Inferior parietal cortex (tissue), 1 donor: Measurements from ENCODE around the gene KLF16.
"Not testable (repeated sequence)": the region's sequence is repeated elsewhere in the genome, so short reads cannot be mapped to it uniquely, and the experiment has no call there.

Experiments
- DNase-seq: peaks from one replicate; pipeline ENCODE4 v3.0.0-alpha.2; 2016; ENCODE audit errors: extremely low spot score

KLF16 gene

DNA sequence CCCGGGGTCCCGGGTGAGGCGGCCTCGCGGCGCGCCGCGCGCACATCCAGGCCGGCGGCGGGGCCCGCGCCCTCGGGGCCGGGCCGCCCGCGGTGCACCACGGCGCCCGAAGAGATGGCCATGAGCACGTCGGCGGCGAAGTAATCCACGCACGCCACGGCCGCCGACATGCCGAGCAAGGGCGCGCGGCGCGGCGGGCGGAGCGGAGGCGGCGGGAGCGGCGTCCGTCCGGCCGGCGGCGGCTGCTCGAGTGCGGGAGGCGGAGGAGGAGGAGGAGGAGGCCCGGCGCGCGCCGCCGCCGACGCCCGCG lies at the start of gene KLF16:
TSS of gene KLF16 (minus strand) at position 252 of the 310 bp plus-strand sequence. CDS start at position 170, 82 bp downstream.
- no peak for DNase-seq

GRCh38 chr19:1912760-1913505 lies 49.6 kb upstream of the KLF16 start:
- DNase-seq = no peak

GRCh38 chr19:1911995-1912394 lies 48.6 kb upstream of the KLF16 start:
- DNase-seq = no peak

GRCh38 chr19:1911098-1911497 lies 47.7 kb upstream of the KLF16 start:
- no peak for DNase-seq

DNA sequence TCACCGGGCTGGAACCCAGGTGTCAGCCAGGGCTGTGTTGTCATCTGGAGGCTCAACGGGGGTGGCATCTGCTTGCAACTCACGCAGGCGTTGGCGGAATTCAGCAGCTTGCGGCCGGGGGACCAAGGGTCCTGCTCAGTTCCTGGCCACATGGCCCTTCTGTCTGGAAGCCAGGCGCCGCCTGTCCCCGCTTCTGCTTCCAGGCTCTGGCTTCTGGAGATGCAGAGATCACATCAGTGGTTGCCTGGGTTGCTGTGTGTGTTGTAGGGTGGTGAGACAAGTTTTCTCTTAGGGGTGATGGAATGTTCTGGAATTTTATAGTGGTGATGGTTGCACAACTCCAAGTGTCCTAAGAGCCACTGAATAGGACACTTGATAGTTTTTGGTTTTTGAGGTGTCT lies 46.8 kb upstream of the KLF16 start:
- DNase-seq = no peak

GRCh38 chr19:1909761-1910080 lies 46.3 kb upstream of the KLF16 start:
- no peak for DNase-seq

DNA sequence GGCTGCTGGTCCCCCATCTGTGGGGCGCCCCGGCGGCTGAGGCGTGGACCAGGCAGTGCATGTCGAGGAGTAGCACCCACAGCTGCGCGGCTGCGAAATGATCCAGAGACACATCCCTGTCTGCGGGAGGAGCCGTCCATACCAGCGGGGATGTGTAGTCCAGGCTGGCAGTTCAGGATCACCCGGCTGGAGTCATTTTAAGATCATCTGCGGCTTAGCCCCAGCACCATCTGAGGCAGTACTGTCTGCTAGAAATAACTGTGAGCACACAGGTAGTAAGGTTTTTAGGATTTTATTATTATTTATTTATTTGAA lies 44.9 kb upstream of the KLF16 start:
- DNase-seq = no peak

- DNase-seq = no peak
Measured at GRCh38 chr19:1907563-1908363, 44.4 kb upstream of the KLF16 start.

DNA sequence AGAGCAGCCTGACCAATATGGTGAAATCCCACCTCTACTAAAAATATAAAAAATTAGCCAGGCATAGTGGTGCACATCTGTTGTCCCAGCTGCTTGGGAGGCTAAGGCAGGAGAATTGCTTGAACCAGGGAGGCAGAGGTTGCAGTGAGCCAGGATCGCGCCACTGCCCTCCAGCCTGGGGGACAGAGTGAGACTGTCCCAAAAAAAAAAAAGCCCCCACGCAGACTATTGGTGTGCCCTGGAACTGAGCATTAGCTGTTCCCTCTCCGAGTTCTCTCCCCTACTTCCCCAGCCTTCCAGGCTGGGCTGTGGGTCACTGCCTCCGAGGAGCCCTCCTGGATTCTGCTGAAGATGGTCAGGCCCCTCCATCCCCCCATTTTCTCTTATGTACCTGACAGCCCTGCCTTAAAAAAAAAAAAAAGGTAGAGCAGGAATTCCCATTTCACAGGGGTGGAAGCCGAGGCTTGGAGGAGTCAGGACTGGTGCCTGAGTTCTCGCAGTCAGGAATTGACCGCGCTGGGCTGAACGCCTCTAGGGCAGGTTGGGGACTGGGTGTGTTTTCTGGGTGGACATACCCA lies 43.7 kb upstream of the KLF16 start:
- DNase-seq = no peak

DNA sequence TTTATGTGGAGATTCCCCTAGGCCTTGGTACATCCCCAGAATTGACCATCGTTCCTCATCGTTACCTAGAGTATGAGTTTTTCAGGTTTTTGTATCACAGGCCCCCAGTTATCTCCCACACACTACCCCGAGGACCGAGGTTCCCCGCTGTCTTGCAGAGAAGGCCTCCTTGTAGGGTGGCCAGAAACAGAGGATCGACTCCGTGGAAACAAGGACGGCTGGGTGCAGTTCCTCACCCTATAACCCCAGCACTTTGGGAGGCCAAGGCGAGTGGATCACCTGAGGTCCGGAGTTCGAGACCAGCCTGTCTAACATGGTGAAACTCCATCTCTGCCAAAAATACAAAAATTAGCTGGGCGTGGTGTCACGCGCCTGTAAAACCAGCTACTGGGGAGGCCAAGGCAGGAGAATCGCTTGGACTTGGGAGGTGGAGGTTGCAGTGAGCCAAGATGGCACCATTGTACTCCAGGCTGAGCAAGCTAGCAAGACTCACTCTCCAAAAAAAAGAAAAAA lies 42.5 kb upstream of the KLF16 start:
- DNase-seq = no peak

- peak; percentile 98 for DNase-seq
Measured at GRCh38 chr19:1905110-1905862, 41.9 kb upstream of the KLF16 start, which contains the start of the genes ADAT3 and SCAMP4. TSS of gene ADAT3 (plus strand) at chr19:1905399. CDS start at chr19:1912048, 6,649 bp downstream. TSS of gene SCAMP4 (plus strand) at chr19:1905399. CDS start at chr19:1915020, 9,621 bp downstream.

GRCh38 chr19:1904860-1905109 lies 41.4 kb upstream of the KLF16 start:
- DNase-seq = no peak

DNA sequence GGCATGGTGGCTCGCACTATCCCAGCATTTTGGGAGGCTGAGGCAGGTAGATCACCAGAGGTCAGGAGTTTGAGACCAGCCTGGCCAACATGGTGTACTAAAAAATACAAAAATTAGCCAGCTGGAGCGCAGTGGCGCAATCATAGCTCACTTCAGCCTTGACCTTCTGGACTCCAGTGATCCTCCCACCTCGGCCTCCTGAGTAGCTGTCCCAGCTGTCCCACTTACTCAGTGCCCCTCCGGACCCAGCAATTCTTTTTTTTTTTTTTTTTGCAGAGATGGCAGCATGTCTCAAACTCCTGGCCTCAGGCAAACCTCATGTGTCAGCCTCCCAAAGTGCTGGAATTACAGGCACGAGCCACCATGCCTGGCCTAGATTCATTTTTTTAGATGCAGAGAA lies 39.5 kb upstream of the KLF16 start:
- DNase-seq = no peak

GRCh38 chr19:1901940-1902404 lies 38.6 kb upstream of the KLF16 start:
- DNase-seq = no peak

- DNase-seq = no peak
Measured at GRCh38 chr19:1896508-1896907, 33.1 kb upstream of the KLF16 start.

DNA sequence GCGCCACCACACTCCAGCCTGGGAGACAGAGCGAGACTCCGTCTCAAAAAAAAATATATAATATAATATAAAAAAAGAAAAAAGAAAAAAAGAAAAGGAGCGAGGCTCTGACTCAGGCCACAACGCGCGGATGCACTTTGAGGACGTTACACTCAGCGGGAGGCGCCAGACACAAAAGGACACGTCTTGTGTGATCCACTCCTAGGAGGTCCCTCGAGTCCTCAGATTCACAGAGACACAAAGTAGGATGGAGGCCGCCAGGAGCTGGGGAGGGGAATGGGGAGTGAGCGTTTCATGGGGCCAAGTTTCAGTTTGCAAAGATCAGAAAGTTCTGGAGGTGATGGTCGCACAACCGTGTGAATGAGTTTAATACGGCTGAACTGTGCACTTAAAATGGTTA lies 30.4 kb upstream of the KLF16 start:
- DNase-seq = no peak

- no peak for DNase-seq
Measured at GRCh38 chr19:1889907-1890306, 26.5 kb upstream of the KLF16 start.

DNA sequence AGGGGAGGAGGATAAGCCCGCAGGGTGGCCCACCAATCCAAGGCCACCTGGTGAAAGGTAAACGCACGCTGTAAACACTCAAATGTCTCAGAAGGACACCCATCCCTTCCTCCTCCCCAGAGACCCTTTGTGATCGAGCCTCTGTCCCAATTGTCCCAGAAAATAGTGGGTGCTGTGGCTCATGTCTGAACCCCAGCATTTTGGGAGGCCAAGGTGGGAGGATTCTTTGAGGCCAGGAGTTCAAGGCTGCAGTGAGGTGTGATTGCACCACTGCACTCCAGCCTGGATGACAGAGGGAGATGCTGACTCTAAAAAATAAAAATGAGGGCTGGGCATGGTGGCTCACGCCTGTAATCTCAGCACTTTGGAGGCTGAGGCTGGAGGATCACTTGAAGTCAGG lies 25.0 kb upstream of the KLF16 start:
- DNase-seq = no peak

DNA sequence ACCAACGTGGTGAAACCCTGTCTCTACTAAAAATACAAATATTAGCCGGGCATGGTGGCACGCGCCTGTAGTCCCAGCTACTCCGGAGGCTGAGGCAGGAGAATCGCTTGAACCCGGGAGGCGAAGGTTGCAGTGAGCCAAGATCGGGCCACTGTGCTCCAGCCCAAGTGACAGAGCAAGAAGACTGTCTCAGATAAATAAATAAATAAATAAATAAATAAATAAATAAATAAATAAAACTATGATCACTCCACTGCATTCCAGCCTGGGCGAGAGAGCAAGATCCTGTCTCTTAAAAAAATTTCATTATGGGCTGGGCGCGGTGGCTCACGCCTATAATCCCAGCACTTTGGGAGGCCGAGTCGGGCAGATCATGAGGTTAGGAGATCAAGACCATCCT lies 23.0 kb upstream of the KLF16 start:
- DNase-seq = not testable (repeated sequence)

DNA sequence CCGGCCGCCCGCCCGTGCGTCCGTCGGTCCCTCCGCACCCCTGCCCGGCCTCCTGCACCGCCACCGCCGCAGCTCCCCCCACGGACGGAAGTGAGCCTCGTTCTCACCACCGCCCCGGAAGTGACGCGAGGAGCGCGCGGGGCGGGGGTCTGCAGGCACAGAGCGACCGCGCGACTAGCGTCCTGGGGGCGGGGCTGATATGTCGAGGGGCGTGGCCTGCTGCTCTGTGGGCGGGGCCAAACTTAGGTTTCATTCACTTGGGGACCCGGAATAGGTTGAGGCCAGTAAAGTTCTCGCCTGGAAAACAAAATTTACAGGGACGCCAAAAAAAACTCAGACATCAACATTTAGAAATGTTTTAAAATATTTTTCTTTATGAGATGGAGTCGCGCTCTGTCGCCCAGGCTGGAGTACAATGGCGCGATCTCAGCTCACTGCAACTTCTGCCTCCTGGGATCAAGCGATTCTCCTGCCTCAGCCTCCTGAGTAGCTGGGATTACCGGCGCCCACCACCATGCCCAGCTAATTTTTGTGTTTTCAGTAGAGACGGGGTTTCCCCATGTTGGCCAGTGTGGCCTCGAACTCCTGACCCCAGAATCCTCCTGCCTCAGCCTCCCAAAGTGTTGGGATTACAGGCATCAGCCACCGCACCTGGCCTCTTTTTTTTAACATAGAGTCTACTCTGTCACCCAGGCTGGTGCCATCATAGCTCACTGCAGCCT lies 22.2 kb upstream of the KLF16 start, which contains the start of gene ABHD17A:
TSS of gene ABHD17A (minus strand) at position 99 of the 722 bp plus-strand sequence. CDS start 3,930 bp downstream, outside the sequence.
- DNase-seq = peak; percentile 96

DNA sequence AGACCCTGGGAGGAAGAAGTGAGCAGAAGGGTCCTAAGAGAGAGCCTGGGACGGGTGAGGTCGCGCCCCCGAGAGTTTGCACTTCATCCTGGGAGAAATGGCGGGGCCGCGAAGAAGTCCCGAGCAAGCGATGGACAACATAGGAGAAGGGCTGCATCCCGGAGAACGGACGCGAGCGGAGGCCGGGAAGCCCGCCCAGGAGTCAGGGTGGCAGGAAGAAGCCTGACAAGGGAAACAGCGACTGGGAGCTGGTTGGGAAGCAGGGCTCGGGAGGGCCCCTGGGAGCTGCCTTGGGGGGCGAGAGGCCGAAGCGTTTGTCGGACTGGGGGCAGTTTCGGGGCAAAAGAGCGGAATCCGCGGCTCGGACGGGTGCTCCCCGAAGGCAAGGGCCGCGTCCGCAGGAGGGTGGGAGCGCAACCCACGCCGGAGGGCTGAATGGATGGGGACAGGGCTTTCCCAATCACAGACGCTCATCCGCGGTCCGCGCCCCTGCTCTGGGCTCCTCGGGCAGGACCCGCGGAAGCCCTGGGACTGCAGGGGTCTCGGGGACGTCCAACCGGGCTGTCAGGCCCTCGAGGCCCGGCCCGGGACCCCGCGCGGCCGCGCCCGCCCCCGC lies 21.4 kb upstream of the KLF16 start:
- no peak for DNase-seq
